ENCODE data around the gene PMF1. TPM values are rescaled to one million over a fixed set of nuclear protein-coding genes. Genes with fewer than 3 reads are reported as not detected.

Gene PMF1
- total RNA-seq, 1 experiment from 2014 or later, result 40.1 TPM

- H3K4me1 ChIP-seq (ENCODE audit: low read length), result no peaks in the 10 kb centered on the region
- H3K9me2 ChIP-seq (replicated peaks; ENCODE audit: insufficient read depth, low read length), result no peaks in the 10 kb centered on the region
- H3K36me3 ChIP-seq (ENCODE audit: insufficient read depth, low read length), result peaks cover 25% of the 10 kb centered on the region; the same call in 1 of the 2 replicates
- no peaks in the 10 kb centered on the region for H4K20me1 ChIP-seq (ENCODE audit: insufficient read depth, low read depth, low read length)
- no peaks in the 10 kb centered on the region for H3K9me3 ChIP-seq (ENCODE audit: low read length)
- no peak overlapping the region for H3K4me3 ChIP-seq (ENCODE audit: low read length)
- H2AFZ ChIP-seq (ENCODE audit: low read length), result no peak overlapping the region
- DNase-seq, result no peak
- H3K27ac ChIP-seq (ENCODE audit: low read length), result no peak overlapping the region
- H3K79me2 ChIP-seq (ENCODE audit: low read length), result no peaks in the 10 kb centered on the region
- no peaks in the 10 kb centered on the region for H3K27me3 ChIP-seq (ENCODE audit: low read length)
- H3K4me2 ChIP-seq (ENCODE audit: low read depth, low read length, poor library complexity, severe bottlenecking), result no peak overlapping the region
- H3K9ac ChIP-seq (ENCODE audit: low read length), result no peak overlapping the region
Measured at GRCh38 chr1:156253634-156254033, 40.8 kb downstream of the PMF1 start.

DNA sequence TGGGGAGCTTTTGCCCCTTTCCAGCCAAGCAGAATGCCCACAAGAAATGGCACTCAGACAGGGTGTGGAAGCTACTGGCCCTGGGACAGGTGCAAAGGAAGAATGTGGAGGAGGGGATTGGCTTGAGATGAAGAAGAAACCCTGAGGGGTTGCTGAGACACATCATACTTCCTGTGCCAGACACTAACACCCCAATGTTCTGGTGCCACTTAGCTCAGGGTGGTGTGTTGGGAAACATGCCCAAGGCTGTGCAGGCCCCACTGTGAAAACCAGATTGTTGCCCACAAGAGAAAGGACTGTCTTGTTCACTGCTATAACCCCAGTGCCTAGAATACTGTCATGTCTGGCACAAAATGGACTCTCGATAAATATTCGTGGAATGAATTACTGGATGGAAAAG, 44.9 kb downstream of the PMF1 start:
- DNase-seq, result no peak
- H3K79me2 ChIP-seq (ENCODE audit: low read length), result no peaks in the 10 kb centered on the region
- H3K36me3 ChIP-seq (ENCODE audit: insufficient read depth, low read length), result peaks cover 36% of the 10 kb centered on the region
- H3K9me3 ChIP-seq (ENCODE audit: low read length), result no peaks in the 10 kb centered on the region
- H3K4me2 ChIP-seq (ENCODE audit: low read depth, low read length, poor library complexity, severe bottlenecking), result no peak overlapping the region
- H2AFZ ChIP-seq (ENCODE audit: low read length), result no peak overlapping the region
- no peak overlapping the region for H3K4me3 ChIP-seq (ENCODE audit: low read length)
- no peaks in the 10 kb centered on the region for H3K27me3 ChIP-seq (ENCODE audit: low read length)
- no peak overlapping the region for H3K27ac ChIP-seq (ENCODE audit: low read length)
- no peaks in the 10 kb centered on the region for H4K20me1 ChIP-seq (ENCODE audit: insufficient read depth, low read depth, low read length)
- H3K9ac ChIP-seq (ENCODE audit: low read length), result no peak overlapping the region
- no peaks in the 10 kb centered on the region for H3K9me2 ChIP-seq (replicated peaks; ENCODE audit: insufficient read depth, low read length)
- H3K4me1 ChIP-seq (ENCODE audit: low read length), result no peaks in the 10 kb centered on the region

DNA sequence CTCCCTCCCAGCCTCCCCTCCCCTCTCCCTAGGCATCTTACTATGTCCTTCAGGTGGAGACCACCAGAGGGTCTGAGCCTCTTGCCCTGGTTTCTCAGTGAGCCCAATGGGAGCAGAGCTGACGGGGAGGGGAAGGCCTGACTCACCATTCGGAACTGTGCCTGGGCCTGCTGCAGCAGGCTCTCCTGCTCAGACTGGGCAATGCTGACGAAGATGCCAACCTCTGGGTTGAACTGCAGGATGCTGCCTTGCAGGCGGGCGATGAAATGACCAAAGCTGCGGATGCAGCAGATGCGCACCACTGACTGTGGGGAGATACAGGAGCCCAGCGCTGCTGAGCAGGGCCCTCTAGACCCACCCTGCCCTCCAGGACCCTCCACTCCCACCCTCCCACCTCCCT, 46.1 kb downstream of the PMF1 start:
- no peak overlapping the region for H3K27ac ChIP-seq (ENCODE audit: low read length)
- no peak overlapping the region for H3K9ac ChIP-seq (ENCODE audit: low read length)
- H3K4me3 ChIP-seq (ENCODE audit: low read length), result no peak overlapping the region
- H3K4me1 ChIP-seq (ENCODE audit: low read length), result no peaks in the 10 kb centered on the region
- H2AFZ ChIP-seq (ENCODE audit: low read length), result no peak overlapping the region
- no peak for DNase-seq
- H3K36me3 ChIP-seq (ENCODE audit: insufficient read depth, low read length), result peaks cover 43% of the 10 kb centered on the region
- no peaks in the 10 kb centered on the region for H3K27me3 ChIP-seq (ENCODE audit: low read length)
- no peaks in the 10 kb centered on the region for H3K79me2 ChIP-seq (ENCODE audit: low read length)
- no peak overlapping the region for H3K4me2 ChIP-seq (ENCODE audit: low read depth, low read length, poor library complexity, severe bottlenecking)
- no peaks in the 10 kb centered on the region for H3K9me2 ChIP-seq (replicated peaks; ENCODE audit: insufficient read depth, low read length)
- H4K20me1 ChIP-seq (ENCODE audit: insufficient read depth, low read depth, low read length), result no peaks in the 10 kb centered on the region
- no peaks in the 10 kb centered on the region for H3K9me3 ChIP-seq (ENCODE audit: low read length)

DNA sequence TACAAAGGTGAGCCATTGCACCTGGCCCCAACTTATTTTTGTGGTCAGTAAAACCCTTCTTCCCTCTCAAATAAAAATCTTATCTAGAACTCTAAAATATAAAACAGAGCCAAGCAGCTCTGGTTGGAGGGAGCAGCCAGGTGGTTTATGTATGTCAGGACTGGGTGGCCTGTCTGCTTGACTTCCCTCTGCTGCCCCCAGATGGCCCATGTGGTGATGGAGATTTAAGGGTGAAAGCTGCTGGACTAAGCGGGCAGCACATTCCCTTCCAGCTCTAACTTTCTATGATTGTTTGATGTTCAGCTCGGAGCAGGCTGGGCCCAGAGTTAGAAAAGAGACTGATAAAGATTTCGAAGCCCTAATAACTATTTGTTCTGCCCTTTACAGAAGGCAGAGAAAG, 47.0 kb downstream of the PMF1 start:
- Histone ChIP-seq H3K9me3 (ENCODE audit: low read length) (no peaks in the 10 kb centered on the region), H4K20me1 (ENCODE audit: insufficient read depth, low read depth, low read length) (no peaks in the 10 kb centered on the region)

DNA sequence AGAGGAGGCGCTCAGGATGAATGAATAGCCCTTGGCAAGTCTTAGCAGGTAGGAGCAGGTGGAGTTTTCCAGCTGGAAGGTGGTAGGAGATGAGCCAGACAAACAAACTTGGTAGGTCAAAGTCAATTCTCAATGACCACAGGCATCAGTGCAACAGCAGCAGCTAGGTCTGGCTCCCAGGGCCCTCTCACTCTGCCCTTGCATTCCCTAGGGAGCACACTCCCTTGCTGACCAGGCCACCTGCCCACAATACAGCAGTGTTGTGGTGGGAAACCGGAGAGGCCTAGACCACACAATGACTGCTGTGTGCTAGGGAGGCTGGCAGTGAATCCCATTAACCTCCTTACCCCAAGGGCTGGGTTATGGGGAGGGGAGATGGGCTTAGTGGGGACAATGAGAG, 48.1 kb downstream of the PMF1 start:
- Histone ChIP-seq H3K4me3 (ENCODE audit: low read length) (no peak overlapping the region), H3K4me1 (ENCODE audit: low read length) (no peaks in the 10 kb centered on the region), H3K9me3 (ENCODE audit: low read length) (no peaks in the 10 kb centered on the region), H3K9me2 (replicated peaks; ENCODE audit: insufficient read depth, low read length) (no peaks in the 10 kb centered on the region), H3K27me3 (ENCODE audit: low read length) (no peaks in the 10 kb centered on the region), H4K20me1 (ENCODE audit: insufficient read depth, low read depth, low read length) (no peaks in the 10 kb centered on the region), H3K79me2 (ENCODE audit: low read length) (no peaks in the 10 kb centered on the region), H3K27ac (ENCODE audit: low read length) (no peak overlapping the region), H3K4me2 (ENCODE audit: low read depth, low read length, poor library complexity, severe bottlenecking) (no peak overlapping the region), H3K36me3 (ENCODE audit: insufficient read depth, low read length) (peaks cover 52% of the 10 kb centered on the region), H3K9ac (ENCODE audit: low read length) (no peak overlapping the region), H2AFZ (ENCODE audit: low read length) (no peak overlapping the region)
- DNase-seq, result no peak

More for the DNA sequence above, 47.0 kb downstream of the PMF1 start:
- H3K4me1 ChIP-seq (ENCODE audit: low read length), result no peaks in the 10 kb centered on the region
- DNase-seq, result no peak
- no peaks in the 10 kb centered on the region for H3K79me2 ChIP-seq (ENCODE audit: low read length)
- H3K9me2 ChIP-seq (replicated peaks; ENCODE audit: insufficient read depth, low read length), result no peaks in the 10 kb centered on the region
- no peak overlapping the region for H3K27ac ChIP-seq (ENCODE audit: low read length)
- no peak overlapping the region for H3K4me2 ChIP-seq (ENCODE audit: low read depth, low read length, poor library complexity, severe bottlenecking)
- no peak overlapping the region for H3K4me3 ChIP-seq (ENCODE audit: low read length)
- H3K9ac ChIP-seq (ENCODE audit: low read length), result no peak overlapping the region
- H2AFZ ChIP-seq (ENCODE audit: low read length), result no peak overlapping the region
- H3K36me3 ChIP-seq (ENCODE audit: insufficient read depth, low read length), result peaks cover 47% of the 10 kb centered on the region
- no peaks in the 10 kb centered on the region for H3K27me3 ChIP-seq (ENCODE audit: low read length)

GRCh38 chr1:156262461-156263287, 49.9 kb downstream of the PMF1 start:
- Histone ChIP-seq H3K4me3 (ENCODE audit: low read length) (no peak overlapping the region), H3K4me2 (ENCODE audit: low read depth, low read length, poor library complexity, severe bottlenecking) (no peak overlapping the region), H3K79me2 (ENCODE audit: low read length) (no peaks in the 10 kb centered on the region), H3K9ac (ENCODE audit: low read length) (no peak overlapping the region), H3K9me3 (ENCODE audit: low read length) (no peaks in the 10 kb centered on the region), H3K9me2 (replicated peaks; ENCODE audit: insufficient read depth, low read length) (no peaks in the 10 kb centered on the region), H3K36me3 (ENCODE audit: insufficient read depth, low read length) (peaks cover 58% of the 10 kb centered on the region), H3K27ac (ENCODE audit: low read length) (no peak overlapping the region), H3K4me1 (ENCODE audit: low read length) (no peaks in the 10 kb centered on the region), H3K27me3 (ENCODE audit: low read length) (no peaks in the 10 kb centered on the region), H4K20me1 (ENCODE audit: insufficient read depth, low read depth, low read length) (no peaks in the 10 kb centered on the region), H2AFZ (ENCODE audit: low read length) (no peak overlapping the region)
- no peak for DNase-seq

DNA sequence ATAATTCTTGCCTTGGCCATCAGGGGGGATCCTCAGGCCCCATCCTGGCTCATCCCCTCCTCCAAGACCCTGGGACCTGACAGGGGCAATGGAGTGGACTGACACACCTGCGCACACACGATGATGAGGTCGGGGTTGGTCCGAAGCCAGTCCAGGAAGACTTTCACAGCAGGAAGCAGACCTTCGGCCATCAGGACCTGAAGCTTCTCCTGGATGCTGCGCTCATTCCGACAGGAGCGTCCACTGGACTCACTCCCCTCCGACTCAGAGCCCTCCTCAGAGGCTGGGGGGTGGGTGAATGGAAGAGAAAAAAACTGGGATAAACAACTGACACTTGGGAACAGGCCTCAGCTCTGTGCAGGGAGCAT, 50.5 kb downstream of the PMF1 start:
- Histone ChIP-seq H3K4me1 (ENCODE audit: low read length) (no peaks in the 10 kb centered on the region), H3K27ac (ENCODE audit: low read length) (no peak overlapping the region), H3K4me2 (ENCODE audit: low read depth, low read length, poor library complexity, severe bottlenecking) (no peak overlapping the region), H3K9me3 (ENCODE audit: low read length) (no peaks in the 10 kb centered on the region), H4K20me1 (ENCODE audit: insufficient read depth, low read depth, low read length) (no peaks in the 10 kb centered on the region), H3K4me3 (ENCODE audit: low read length) (no peak overlapping the region), H3K9ac (ENCODE audit: low read length) (no peak overlapping the region), H3K9me2 (replicated peaks; ENCODE audit: insufficient read depth, low read length) (no peaks in the 10 kb centered on the region), H3K27me3 (ENCODE audit: low read length) (no peaks in the 10 kb centered on the region), H3K79me2 (ENCODE audit: low read length) (no peaks in the 10 kb centered on the region), H2AFZ (ENCODE audit: low read length) (no peak overlapping the region), H3K36me3 (ENCODE audit: insufficient read depth, low read length) (peaks cover 58% of the 10 kb centered on the region)
- no peak for DNase-seq

GRCh38 chr1:156266051-156266450, 53.2 kb downstream of the PMF1 start:
- Histone ChIP-seq H2AFZ (ENCODE audit: low read length) (no peak overlapping the region), H3K27ac (ENCODE audit: low read length) (no peak overlapping the region), H3K27me3 (ENCODE audit: low read length) (no peaks in the 10 kb centered on the region), H3K4me2 (ENCODE audit: low read depth, low read length, poor library complexity, severe bottlenecking) (no peak overlapping the region), H3K9ac (ENCODE audit: low read length) (no peak overlapping the region), H3K36me3 (ENCODE audit: insufficient read depth, low read length) (peaks cover 52% of the 10 kb centered on the region), H3K79me2 (ENCODE audit: low read length) (no peaks in the 10 kb centered on the region), H3K9me3 (ENCODE audit: low read length) (no peaks in the 10 kb centered on the region), H3K9me2 (replicated peaks; ENCODE audit: insufficient read depth, low read length) (no peaks in the 10 kb centered on the region), H3K4me1 (ENCODE audit: low read length) (no peaks in the 10 kb centered on the region), H3K4me3 (ENCODE audit: low read length) (no peak overlapping the region), H4K20me1 (ENCODE audit: insufficient read depth, low read depth, low read length) (no peaks in the 10 kb centered on the region)
- DNase-seq, result no peak

Measured in Karpas-422 (cell line).